ENCODE measurements around the gene SLFN14.
"Not testable (repeated sequence)": the region's sequence is repeated elsewhere in the genome, so short reads cannot be mapped to it uniquely, and the experiment has no call there.

SLFN14 gene

DNA sequence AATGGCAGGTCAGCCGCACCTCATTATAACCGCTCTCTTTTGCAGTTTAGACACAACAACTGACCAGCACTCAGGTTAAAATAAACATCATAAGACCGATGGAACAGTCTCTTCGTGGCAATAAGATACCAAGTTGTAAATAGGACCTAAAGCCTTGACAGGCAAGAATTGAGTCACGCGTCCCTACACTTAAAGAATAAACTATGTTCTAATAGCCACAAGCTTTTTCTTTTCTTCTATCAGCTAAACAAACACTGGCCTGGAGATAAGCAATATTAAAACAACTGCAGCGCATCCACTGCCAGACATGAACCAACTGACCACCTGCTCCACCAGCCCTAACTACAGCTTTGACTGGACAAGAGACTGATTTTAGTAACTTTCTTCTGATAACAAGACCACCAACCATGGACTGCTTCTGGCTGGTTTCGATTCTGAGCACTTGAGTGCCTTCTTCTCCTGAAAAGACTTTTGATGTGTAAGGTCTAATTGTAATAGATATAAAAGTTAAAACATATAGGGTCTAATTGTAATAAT, 40.6 kb downstream of the SLFN14 start:
- no peak for DNase-seq

DNA sequence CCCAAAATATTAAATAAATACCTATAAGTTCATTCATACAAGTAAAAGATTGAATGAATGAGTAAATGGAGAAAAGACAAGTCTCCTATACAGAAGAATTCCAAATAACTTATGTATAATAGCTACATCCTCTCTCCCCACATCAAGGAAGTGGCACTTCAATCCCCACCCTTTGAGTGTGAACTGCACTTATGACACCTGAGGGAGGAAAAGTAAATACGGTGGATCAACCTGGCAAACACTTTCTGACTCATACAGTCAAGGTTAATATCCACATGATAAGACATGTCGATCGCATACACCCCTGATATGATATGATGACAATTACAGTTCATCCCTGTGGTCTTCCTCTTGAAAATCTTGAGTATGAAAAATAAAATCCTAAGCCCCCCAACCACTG, 41.2 kb downstream of the SLFN14 start:
- DNase-seq, result no peak

- DNase-seq, result not testable (repeated sequence)
These were observed 42.2 kb downstream of the SLFN14 start for GRCh38 chr17:35518431-35518830.

DNA sequence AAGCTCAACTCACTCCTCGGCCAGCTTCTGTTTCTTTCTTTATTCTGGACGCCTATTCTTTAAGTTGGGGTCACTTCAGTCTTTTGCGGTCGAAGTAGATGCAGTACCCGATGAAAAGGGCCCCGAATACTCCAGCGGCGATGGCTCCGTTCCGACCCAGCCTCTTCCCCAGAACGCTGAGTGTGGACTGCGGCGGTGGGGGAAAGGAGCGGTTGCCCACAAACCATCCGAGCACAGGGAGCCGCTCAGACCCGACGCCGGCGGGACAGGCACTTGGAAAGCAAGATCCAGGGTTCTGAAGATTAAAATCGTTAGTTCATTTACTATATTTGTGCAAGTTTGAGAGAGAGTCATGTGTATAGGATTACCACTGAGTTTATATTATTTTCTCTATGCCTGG, 45.6 kb downstream of the SLFN14 start:
- no peak for DNase-seq

DNA sequence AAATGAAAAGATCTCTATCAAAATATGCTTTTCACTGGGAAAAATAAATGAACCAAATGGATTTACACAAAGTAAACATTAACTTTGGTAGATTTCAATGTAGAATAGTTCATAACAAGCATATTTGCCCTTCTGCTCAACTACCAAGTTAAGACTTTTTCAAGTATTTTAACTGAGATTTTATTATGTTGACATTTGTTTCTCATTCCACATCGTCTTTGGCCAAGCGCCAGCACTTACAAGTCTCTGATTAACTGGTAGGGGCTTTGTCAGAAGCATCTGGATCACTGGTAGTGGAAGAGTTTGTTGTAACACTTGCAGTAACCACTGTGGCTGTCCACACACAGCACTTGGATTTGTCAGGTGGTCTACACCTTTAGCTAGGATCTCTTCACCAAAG, 46.1 kb downstream of the SLFN14 start:
- DNase-seq, result peak; percentile 19
